Measurements from ENCODE around the gene ATXN7. TPM values are rescaled to one million over a fixed set of nuclear protein-coding genes. Genes with fewer than 3 reads are reported as not detected.

The ATXN7 gene
- total and polyA plus RNA-seq, 8 donors, result 7.3 to 40.4 (median 25.2) TPM

GRCh38 chr3:64049832-64050231, 186.2 kb downstream of the ATXN7 start:
- Histone ChIP-seq H3K4me1 (no peaks in the 10 kb centered on the region), H3K36me3 (no peaks in the 10 kb centered on the region), H3K27ac (no peak overlapping the region), H3K4me3 (no peak overlapping the region), H3K9me3 (no peaks in the 10 kb centered on the region), H3K27me3 (no peaks in the 10 kb centered on the region)
- TF ChIP-seq, protein P1, sequence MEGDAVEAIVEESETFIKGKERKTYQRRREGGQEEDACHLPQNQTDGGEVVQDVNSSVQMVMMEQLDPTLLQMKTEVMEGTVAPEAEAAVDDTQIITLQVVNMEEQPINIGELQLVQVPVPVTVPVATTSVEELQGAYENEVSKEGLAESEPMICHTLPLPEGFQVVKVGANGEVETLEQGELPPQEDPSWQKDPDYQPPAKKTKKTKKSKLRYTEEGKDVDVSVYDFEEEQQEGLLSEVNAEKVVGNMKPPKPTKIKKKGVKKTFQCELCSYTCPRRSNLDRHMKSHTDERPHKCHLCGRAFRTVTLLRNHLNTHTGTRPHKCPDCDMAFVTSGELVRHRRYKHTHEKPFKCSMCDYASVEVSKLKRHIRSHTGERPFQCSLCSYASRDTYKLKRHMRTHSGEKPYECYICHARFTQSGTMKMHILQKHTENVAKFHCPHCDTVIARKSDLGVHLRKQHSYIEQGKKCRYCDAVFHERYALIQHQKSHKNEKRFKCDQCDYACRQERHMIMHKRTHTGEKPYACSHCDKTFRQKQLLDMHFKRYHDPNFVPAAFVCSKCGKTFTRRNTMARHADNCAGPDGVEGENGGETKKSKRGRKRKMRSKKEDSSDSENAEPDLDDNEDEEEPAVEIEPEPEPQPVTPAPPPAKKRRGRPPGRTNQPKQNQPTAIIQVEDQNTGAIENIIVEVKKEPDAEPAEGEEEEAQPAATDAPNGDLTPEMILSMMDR (IDR thresholded peaks at IDR 0.05), result no peak
- intact Hi-C loops (cut with DNase I), result no loop called here
- no peak for DNase-seq
- FAIRE-seq, result no peak
- no peak for ATAC-seq
- 61 to 69% methylated on average over 4 of the region's 4 CpGs for WGBS, 2 donors

Other genes with a start within 250 kb of the ATXN7 start
- gene SNTN, start 211.2 kb upstream of the ATXN7 start, total RNA-seq, result under 1 TPM in 1 of 6 donors, not detected in 5; 0.16 TPM
- gene SNTN, start 211.2 kb upstream of the ATXN7 start, polyA plus RNA-seq, result not detected
- gene C3orf49, start 44.6 kb upstream of the ATXN7 start, total RNA-seq, result not detected
- not detected for gene C3orf49, start 44.6 kb upstream of the ATXN7 start, polyA plus RNA-seq
- gene THOC7, start 62 bp upstream of the ATXN7 start, total RNA-seq, result 10 to 100 TPM; 33.6 to 44.0 (median 39.5) TPM
- gene THOC7, start 62 bp upstream of the ATXN7 start, polyA plus RNA-seq, result 10 to 100 TPM; 47.6 to 86.7 TPM
- not detected for gene SCAANT1, start 48.5 kb downstream of the ATXN7 start, total RNA-seq
- not detected for gene SCAANT1, start 48.5 kb downstream of the ATXN7 start, polyA plus RNA-seq
- gene PSMD6, start 159.6 kb downstream of the ATXN7 start, total RNA-seq, result 100 to 1,000 TPM in 4 of 6 donors, 10 to 100 TPM in 2; 73.7 to 220 (median 134) TPM
- 100 to 1,000 TPM; 103 to 106 TPM for gene PSMD6, start 159.6 kb downstream of the ATXN7 start, polyA plus RNA-seq